CD4-positive, alpha-beta T cell treated with Interleukin-1 beta for 1 hour (primary cell): ENCODE measurements around the gene ZSWIM5.
"Not testable (repeated sequence)": the region's sequence is repeated elsewhere in the genome, so short reads cannot be mapped to it uniquely, and the experiment has no call there.

ENCODE experiments used
- DNase-seq, 2 donors: peaks; one replicate each; pipeline ENCODE4 v3.0.0-alpha.2; 2020 to 2022

ZSWIM5 gene

GRCh38 chr1:45200906-45201500 lies 5.4 kb downstream of the ZSWIM5 start:
- DNase-seq, result no peak

GRCh38 chr1:45200435-45200834 lies 6.0 kb downstream of the ZSWIM5 start:
- no peak for DNase-seq

- no peak for DNase-seq
Observed at GRCh38 chr1:45198185-45198584, 8.2 kb downstream of the ZSWIM5 start.

GRCh38 chr1:45196863-45197262 lies 9.5 kb downstream of the ZSWIM5 start:
- DNase-seq, result no peak

- no peak for DNase-seq
Observed at GRCh38 chr1:45191418-45191783, 15.0 kb downstream of the ZSWIM5 start.

GRCh38 chr1:45187725-45188124 lies 18.7 kb downstream of the ZSWIM5 start:
- no peak for DNase-seq

GRCh38 chr1:45179918-45180519 lies 26.4 kb downstream of the ZSWIM5 start:
- not testable (repeated sequence) for DNase-seq

- no peak for DNase-seq
Observed at GRCh38 chr1:45177452-45177851, 29.0 kb downstream of the ZSWIM5 start.

- DNase-seq, result no peak
Observed at GRCh38 chr1:45172764-45173163, 33.6 kb downstream of the ZSWIM5 start.

GRCh38 chr1:45172005-45172404 lies 34.4 kb downstream of the ZSWIM5 start:
- no peak for DNase-seq

- no peak for DNase-seq
Observed at GRCh38 chr1:45171575-45171974, 34.8 kb downstream of the ZSWIM5 start.

- no peak for DNase-seq
Observed at GRCh38 chr1:45170151-45170742, 36.2 kb downstream of the ZSWIM5 start.

- DNase-seq, result not testable (repeated sequence)
Observed at GRCh38 chr1:45167947-45168346, 38.5 kb downstream of the ZSWIM5 start.

- DNase-seq, result not testable (repeated sequence)
Observed at GRCh38 chr1:45164307-45164706, 42.1 kb downstream of the ZSWIM5 start.

- not testable (repeated sequence) for DNase-seq
Observed at GRCh38 chr1:45163111-45163510, 43.3 kb downstream of the ZSWIM5 start.

- peak; percentile 23 to 25 for DNase-seq
Observed at GRCh38 chr1:45162041-45163035, 44.1 kb downstream of the ZSWIM5 start.

GRCh38 chr1:45155957-45156356 lies 50.4 kb downstream of the ZSWIM5 start:
- no peak for DNase-seq

- no peak for DNase-seq
Observed at GRCh38 chr1:45155423-45155822, 51.0 kb downstream of the ZSWIM5 start.

GRCh38 chr1:45152126-45152525 lies 54.3 kb downstream of the ZSWIM5 start:
- DNase-seq, result no peak

GRCh38 chr1:45148209-45148825 lies 58.1 kb downstream of the ZSWIM5 start:
- DNase-seq, result no peak

- DNase-seq, result no peak
Observed at GRCh38 chr1:45146833-45147232, 59.6 kb downstream of the ZSWIM5 start.

GRCh38 chr1:45141247-45142003 lies 65.0 kb downstream of the ZSWIM5 start:
- no peak for DNase-seq
